Esophagus mucosa (tissue), 1 donor: ENCODE data around the gene ITPRID2. TPM values are rescaled to one million over a fixed set of nuclear protein-coding genes. Genes with fewer than 3 reads are reported as not detected.

ENCODE experiments used
- ATAC-seq: fragments of 200-7000 bp; cut with Tn5 transposase; one replicate; pipeline ENCODE4 v1.9.1; 2020
- total RNA-seq: library from RNA; stranded (reverse); gene quantifications from one replicate; pipeline ENCODE4 v1.2.4, GENCODE V29; 2023
- donor health status: DM: yes; HTN: yes; CAD: no.

Gene ITPRID2
- total RNA-seq, 1 donor from 2014 or later: 73.7 TPM

GRCh38 chr2:181882246-181883020 lies 9.1 kb upstream of the ITPRID2 start:
- ATAC-seq: no peak

- ATAC-seq: no peak
Measured at GRCh38 chr2:181884601-181885000, 6.9 kb upstream of the ITPRID2 start.

GRCh38 chr2:181885096-181885495 lies 6.4 kb upstream of the ITPRID2 start:
- ATAC-seq: no peak

GRCh38 chr2:181886192-181886591 lies 5.3 kb upstream of the ITPRID2 start:
- peak; percentile 83 for ATAC-seq

GRCh38 chr2:181887045-181887444 lies 4.5 kb upstream of the ITPRID2 start:
- no peak for ATAC-seq

GRCh38 chr2:181889776-181890175 lies 1.8 kb upstream of the ITPRID2 start:
- no peak for ATAC-seq

GRCh38 chr2:181890271-181890670 lies 1.3 kb upstream of the ITPRID2 start:
- no peak for ATAC-seq

- peak; percentile 65 for ATAC-seq
Measured at GRCh38 chr2:181891966-181892798, 652 bp downstream of the ITPRID2 start.

GRCh38 chr2:181892799-181893435 lies 1.4 kb downstream of the ITPRID2 start:
- ATAC-seq: no peak

- no peak for ATAC-seq
Measured at GRCh38 chr2:181894381-181894780, 2.9 kb downstream of the ITPRID2 start.

GRCh38 chr2:181895818-181896217 lies 4.3 kb downstream of the ITPRID2 start:
- ATAC-seq: no peak

GRCh38 chr2:181896286-181896685 lies 4.8 kb downstream of the ITPRID2 start:
- ATAC-seq: no peak

GRCh38 chr2:181900007-181900651 lies 8.6 kb downstream of the ITPRID2 start:
- ATAC-seq: no peak

- peak; percentile 15 for ATAC-seq
Measured at GRCh38 chr2:181902625-181903024, 11.1 kb downstream of the ITPRID2 start.

GRCh38 chr2:181904022-181904632 lies 12.6 kb downstream of the ITPRID2 start:
- no peak for ATAC-seq

GRCh38 chr2:181907057-181907456 lies 15.5 kb downstream of the ITPRID2 start:
- ATAC-seq: no peak

GRCh38 chr2:181907635-181908034 lies 16.1 kb downstream of the ITPRID2 start:
- ATAC-seq: no peak

GRCh38 chr2:181910028-181910831 lies 18.7 kb downstream of the ITPRID2 start:
- no peak for ATAC-seq

- ATAC-seq: peak; percentile 67
Measured at GRCh38 chr2:181911830-181912229, 20.3 kb downstream of the ITPRID2 start.

GRCh38 chr2:181915102-181915501 lies 23.6 kb downstream of the ITPRID2 start:
- no peak for ATAC-seq
